Stimulated activated CD4-positive, alpha-beta T cell treated with anti-CD3 and anti-CD28 coated beads, Interleukin-15, amount 100 ng/mL, for 1 hour (primary cell): Measurements from ENCODE around the gene XPOT.
A peak's percentile ranks its signal among the peaks of the same experiment; 100 is the strongest.
"Not testable (repeated sequence)": the region's sequence is repeated elsewhere in the genome, so short reads cannot be mapped to it uniquely, and the experiment has no call there.

Source experiments
- DNase-seq, 2 donors: peaks; one replicate each; pipeline ENCODE4 v3.0.0-alpha.2; 2020; ENCODE audit warnings: low read depth in 1 of 2, low spot score in 1 of 2

Gene XPOT

GRCh38 chr12:64403707-64404469, at the start of gene XPOT:
Gene XPOT (plus strand): TSS chr12:64404392. CDS start chr12:64410036, 5,644 bp downstream.
- peak; percentile 83 to 87 for DNase-seq

- DNase-seq = not testable (repeated sequence)
Observed at GRCh38 chr12:64356209-64356608, 48.0 kb upstream of the XPOT start.

GRCh38 chr12:64361173-64361572, 43.0 kb upstream of the XPOT start:
- not testable (repeated sequence) for DNase-seq

- no peak for DNase-seq
Observed at GRCh38 chr12:64362721-64363305, 41.4 kb upstream of the XPOT start.

GRCh38 chr12:64383675-64384074, 20.5 kb upstream of the XPOT start:
- no peak for DNase-seq

GRCh38 chr12:64385019-64385418, 19.2 kb upstream of the XPOT start:
- DNase-seq = no peak

GRCh38 chr12:64385468-64385867, 18.7 kb upstream of the XPOT start:
- no peak for DNase-seq

GRCh38 chr12:64387197-64387816, 16.9 kb upstream of the XPOT start:
- DNase-seq = no peak

- DNase-seq = no peak
Observed at GRCh38 chr12:64389154-64389553, 15.0 kb upstream of the XPOT start.

GRCh38 chr12:64390275-64390851, 13.8 kb upstream of the XPOT start, which contains the start of gene C12orf56:
Gene C12orf56 (minus strand): TSS chr12:64390758. CDS start chr12:64390565, 193 bp downstream.
- no peak for DNase-seq

GRCh38 chr12:64392221-64392620, 12.0 kb upstream of the XPOT start:
- no peak for DNase-seq

GRCh38 chr12:64395739-64396138, 8.5 kb upstream of the XPOT start:
- no peak for DNase-seq

- no peak for DNase-seq
Observed at GRCh38 chr12:64400041-64400440, 4.2 kb upstream of the XPOT start.

- DNase-seq = no peak
Observed at GRCh38 chr12:64402181-64402580, 2.0 kb upstream of the XPOT start.

GRCh38 chr12:64404470-64405256, 471 bp downstream of the XPOT start:
- DNase-seq = peak; percentile 20 to 57

GRCh38 chr12:64407342-64408223, 3.4 kb downstream of the XPOT start:
- no peak for DNase-seq

GRCh38 chr12:64411427-64411826, 7.2 kb downstream of the XPOT start:
- DNase-seq = no peak

GRCh38 chr12:64412459-64412858, 8.3 kb downstream of the XPOT start:
- DNase-seq = no peak

- no peak for DNase-seq
Observed at GRCh38 chr12:64413884-64414283, 9.7 kb downstream of the XPOT start.

GRCh38 chr12:64418209-64418608, 14.0 kb downstream of the XPOT start:
- DNase-seq = no peak
